ENCODE data around the gene SPDYC. TPM values are rescaled to one million over a fixed set of nuclear protein-coding genes. Genes with fewer than 3 reads are reported as not detected.

The SPDYC gene
- total RNA-seq, 1 donor from 2014 or later: not detected

DNA sequence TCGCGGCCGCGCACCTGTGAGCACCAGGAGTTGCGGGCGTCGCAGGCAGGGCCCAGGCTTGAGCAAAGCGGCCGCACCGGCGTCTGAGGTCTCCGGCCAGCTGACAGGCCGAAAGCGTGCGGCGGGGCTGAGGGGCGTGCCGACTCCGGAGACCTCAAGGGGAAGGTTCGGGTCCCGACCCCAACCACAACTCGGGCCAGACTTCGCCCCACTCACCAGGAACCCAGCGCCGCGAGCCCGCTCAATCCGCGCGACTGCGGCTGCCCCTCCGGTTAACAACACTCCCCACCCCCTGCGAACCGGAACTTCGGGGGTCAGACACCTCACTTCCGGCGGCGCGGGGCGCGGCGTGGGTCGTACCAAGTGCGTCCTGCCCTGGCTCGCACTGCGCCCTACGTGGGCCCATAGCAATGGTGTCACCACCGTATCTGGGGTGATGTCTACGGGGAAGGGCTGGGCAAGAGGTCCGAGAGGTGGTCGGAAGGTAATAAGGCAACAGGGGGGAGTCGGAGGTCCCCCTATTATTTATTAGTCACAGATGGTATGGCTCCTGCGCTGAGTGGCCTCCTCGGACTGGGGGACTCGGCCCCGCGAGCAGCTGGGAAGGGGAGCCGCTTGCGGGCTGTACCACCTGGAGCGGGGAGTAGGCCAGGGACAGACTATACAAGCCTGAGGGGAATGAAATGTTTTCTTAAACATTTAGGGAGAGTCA is 35.6 kb upstream of the SPDYC start, which contains the start of gene SYVN1:
Gene SYVN1 (minus strand): TSS at position 280 of the 712 bp plus-strand sequence. CDS start 918 bp downstream, outside the sequence.
- Mint-ChIP-seq H3K4me3 (ENCODE audit: unreplicated experiment) (peak within 1 kb of the TSS; percentile 97), H3K27ac (ENCODE audit: unreplicated experiment) (peak within 1 kb of the TSS; percentile 99)

DNA sequence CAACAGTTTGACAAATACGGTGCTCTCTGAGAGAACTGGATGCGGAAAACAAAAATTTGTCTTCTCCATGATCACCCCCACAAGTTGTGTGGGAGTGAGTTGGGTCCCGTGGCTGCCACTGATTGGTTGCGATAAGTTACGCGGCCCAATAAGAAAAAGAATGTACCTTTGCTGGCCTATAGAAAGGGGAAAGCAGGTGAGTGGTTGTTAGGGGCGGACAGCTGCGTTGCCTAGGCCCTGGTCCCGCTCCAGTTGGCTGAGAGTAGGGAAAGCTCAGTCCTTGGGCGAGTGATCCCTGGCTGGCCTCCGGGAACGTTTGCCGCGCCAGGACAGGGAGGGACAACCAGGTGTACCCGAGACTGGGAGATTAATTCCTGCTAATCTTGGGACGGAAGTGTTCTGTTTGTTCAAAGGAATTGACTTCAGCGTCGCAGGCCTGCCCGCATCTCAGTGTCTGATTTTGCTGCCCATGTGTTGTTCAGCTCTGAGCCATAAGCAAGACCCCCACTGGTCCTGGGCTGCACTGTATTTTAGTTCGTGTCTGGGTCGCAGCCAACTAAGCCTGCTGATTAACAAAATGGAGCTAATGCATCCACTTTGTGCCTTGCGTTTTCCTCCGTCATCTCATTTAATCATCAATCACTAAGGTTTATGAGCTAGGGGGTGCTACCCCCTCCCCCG is 34.9 kb upstream of the SPDYC start:
- no peak for TF ChIP-seq CTCF (IDR thresholded peaks at IDR 0.05; ENCODE audit: partially characterized antibody, unreplicated experiment)

More for the DNA sequence above, 35.6 kb upstream of the SPDYC start, which contains the start of gene SYVN1:
- peaks cover 15% of the 10 kb centered on the region for H3K4me1 Mint-ChIP-seq (ENCODE audit: low read depth, unreplicated experiment)
- no peak for TF ChIP-seq CTCF (IDR thresholded peaks at IDR 0.05; ENCODE audit: partially characterized antibody, unreplicated experiment)
- H3K27me3 Mint-ChIP-seq (ENCODE audit: unreplicated experiment): peaks cover 6% of the 10 kb centered on the region
- DNase-seq: peak; percentile 92
- H3K36me3 Mint-ChIP-seq (ENCODE audit: unreplicated experiment): no peaks in the 10 kb centered on the region
- peaks cover 9% of the 10 kb centered on the region for H3K9me3 Mint-ChIP-seq (ENCODE audit: unreplicated experiment)

DNA sequence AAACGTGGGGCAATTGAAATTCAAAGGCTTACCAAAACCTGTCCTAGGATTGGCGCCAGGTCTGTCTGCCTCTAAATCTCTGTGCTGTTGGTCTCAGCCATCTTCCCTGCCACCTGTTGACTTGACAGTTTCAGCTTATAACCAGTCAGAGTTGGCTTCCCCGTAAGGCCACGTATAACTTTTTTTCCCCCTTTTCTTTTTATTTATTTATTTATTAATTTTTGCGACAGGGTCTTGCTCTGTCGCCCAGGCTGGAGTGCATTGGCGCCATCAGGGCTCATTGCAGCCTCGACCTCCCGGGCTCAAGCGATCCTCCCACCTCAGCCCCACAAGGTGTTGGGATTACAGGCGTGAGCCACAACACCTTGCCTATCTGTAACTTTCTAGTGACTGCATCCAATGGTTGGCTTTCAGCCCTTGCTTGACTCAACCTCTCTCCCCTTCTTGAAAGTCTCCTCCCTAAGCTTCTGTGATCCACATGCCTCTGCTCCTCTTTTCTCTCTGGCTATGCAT is 34.3 kb upstream of the SPDYC start:
- no peaks in the 10 kb centered on the region for H3K36me3 Mint-ChIP-seq (ENCODE audit: unreplicated experiment)
- H3K27ac Mint-ChIP-seq (ENCODE audit: unreplicated experiment): peak overlapping the region; percentile 99
- H3K4me1 Mint-ChIP-seq (ENCODE audit: low read depth, unreplicated experiment): peaks cover 15% of the 10 kb centered on the region
- peaks cover 6% of the 10 kb centered on the region for H3K27me3 Mint-ChIP-seq (ENCODE audit: unreplicated experiment)
- no peak for TF ChIP-seq CTCF (IDR thresholded peaks at IDR 0.05; ENCODE audit: partially characterized antibody, unreplicated experiment)
- H3K4me3 Mint-ChIP-seq (ENCODE audit: unreplicated experiment): peak overlapping the region; percentile 97
- DNase-seq: no peak
- peaks cover 9% of the 10 kb centered on the region for H3K9me3 Mint-ChIP-seq (ENCODE audit: unreplicated experiment)

More for the DNA sequence above, 34.9 kb upstream of the SPDYC start:
- Mint-ChIP-seq H3K4me3 (ENCODE audit: unreplicated experiment) (peak overlapping the region; percentile 97), H3K9me3 (ENCODE audit: unreplicated experiment) (peaks cover 9% of the 10 kb centered on the region), H3K36me3 (ENCODE audit: unreplicated experiment) (no peaks in the 10 kb centered on the region), H3K4me1 (ENCODE audit: low read depth, unreplicated experiment) (peaks cover 15% of the 10 kb centered on the region), H3K27ac (ENCODE audit: unreplicated experiment) (peak overlapping the region; percentile 99), H3K27me3 (ENCODE audit: unreplicated experiment) (peaks cover 6% of the 10 kb centered on the region)
- DNase-seq: peak; percentile 75

GRCh38 chr11:65136515-65137096 is 33.4 kb upstream of the SPDYC start:
- no peak for TF ChIP-seq CTCF (IDR thresholded peaks at IDR 0.05; ENCODE audit: partially characterized antibody, unreplicated experiment)
- Mint-ChIP-seq H3K27me3 (ENCODE audit: unreplicated experiment) (peaks cover 6% of the 10 kb centered on the region), H3K4me3 (ENCODE audit: unreplicated experiment) (peak overlapping the region; percentile 84), H3K36me3 (ENCODE audit: unreplicated experiment) (no peaks in the 10 kb centered on the region), H3K4me1 (ENCODE audit: low read depth, unreplicated experiment) (peaks cover 15% of the 10 kb centered on the region), H3K9me3 (ENCODE audit: unreplicated experiment) (peaks cover 9% of the 10 kb centered on the region), H3K27ac (ENCODE audit: unreplicated experiment) (no peak overlapping the region)
- DNase-seq: no peak

Data from glutamatergic neuron (in vitro differentiated cells).